GM12801 (cell line): ENCODE data around the gene CFAP97D2.

Experiments used
- TF ChIP-seq, protein P1 (sequence below): IDR thresholded peaks from one replicate; pipeline ENCODE4 v1.5.1; 2011; ENCODE audit warnings: control low read depth; ENCODE audit not compliant: insufficient read length; ENCODE audit errors: extremely low read depth

CFAP97D2 gene

GRCh38 chr13:114157869-114158495 is 21.1 kb upstream of the CFAP97D2 start:
- TF ChIP-seq, protein P1, sequence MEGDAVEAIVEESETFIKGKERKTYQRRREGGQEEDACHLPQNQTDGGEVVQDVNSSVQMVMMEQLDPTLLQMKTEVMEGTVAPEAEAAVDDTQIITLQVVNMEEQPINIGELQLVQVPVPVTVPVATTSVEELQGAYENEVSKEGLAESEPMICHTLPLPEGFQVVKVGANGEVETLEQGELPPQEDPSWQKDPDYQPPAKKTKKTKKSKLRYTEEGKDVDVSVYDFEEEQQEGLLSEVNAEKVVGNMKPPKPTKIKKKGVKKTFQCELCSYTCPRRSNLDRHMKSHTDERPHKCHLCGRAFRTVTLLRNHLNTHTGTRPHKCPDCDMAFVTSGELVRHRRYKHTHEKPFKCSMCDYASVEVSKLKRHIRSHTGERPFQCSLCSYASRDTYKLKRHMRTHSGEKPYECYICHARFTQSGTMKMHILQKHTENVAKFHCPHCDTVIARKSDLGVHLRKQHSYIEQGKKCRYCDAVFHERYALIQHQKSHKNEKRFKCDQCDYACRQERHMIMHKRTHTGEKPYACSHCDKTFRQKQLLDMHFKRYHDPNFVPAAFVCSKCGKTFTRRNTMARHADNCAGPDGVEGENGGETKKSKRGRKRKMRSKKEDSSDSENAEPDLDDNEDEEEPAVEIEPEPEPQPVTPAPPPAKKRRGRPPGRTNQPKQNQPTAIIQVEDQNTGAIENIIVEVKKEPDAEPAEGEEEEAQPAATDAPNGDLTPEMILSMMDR = no peak

- TF ChIP-seq, protein P1 = no peak
Measured at GRCh38 chr13:114161028-114161556, 18.0 kb upstream of the CFAP97D2 start.

DNA sequence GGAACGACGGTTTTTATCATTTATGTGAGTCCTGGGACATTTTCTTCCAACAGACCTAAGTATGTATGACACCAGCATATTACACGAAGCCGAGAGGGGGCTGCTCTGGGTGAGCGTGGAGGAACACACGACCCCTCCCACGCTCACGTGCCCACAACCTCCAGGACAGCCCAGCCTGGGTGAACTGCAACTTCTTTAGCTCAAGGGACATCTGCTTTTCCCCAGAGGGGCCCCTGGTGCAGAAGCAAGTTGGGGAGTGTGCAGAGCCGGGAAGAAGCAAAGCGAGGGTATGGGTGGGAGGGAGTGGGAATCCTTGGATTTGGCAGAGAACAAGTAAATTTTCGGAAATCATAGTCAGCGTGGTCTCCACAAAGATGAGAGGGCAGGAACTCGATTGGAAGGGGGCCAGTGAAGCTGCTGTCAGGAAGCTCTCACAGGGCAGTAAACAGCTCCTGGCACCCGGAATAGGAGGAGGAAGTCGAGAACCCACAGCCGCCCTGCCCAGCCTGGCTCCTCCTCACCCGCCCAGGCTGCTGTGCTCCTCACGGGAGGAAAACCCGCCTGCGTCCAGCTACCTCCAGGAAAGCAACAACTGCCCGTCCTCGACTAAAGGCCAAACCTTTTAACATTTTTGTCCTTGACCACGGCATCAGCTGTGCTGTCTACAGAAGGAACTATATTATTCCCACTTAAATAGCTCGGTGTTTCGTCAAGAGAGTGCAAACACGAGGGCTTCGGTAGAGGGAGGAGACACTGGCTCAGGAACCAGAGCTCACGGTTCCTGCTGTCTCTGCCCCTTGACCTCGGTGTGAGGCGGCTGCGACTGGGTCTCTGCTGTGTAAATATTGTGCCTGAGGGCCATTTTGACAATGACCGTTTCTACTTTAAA is 17.2 kb upstream of the CFAP97D2 start:
- TF ChIP-seq, protein P1 = no peak

GRCh38 chr13:114162533-114162922 is 16.5 kb upstream of the CFAP97D2 start:
- TF ChIP-seq, protein P1 = no peak

DNA sequence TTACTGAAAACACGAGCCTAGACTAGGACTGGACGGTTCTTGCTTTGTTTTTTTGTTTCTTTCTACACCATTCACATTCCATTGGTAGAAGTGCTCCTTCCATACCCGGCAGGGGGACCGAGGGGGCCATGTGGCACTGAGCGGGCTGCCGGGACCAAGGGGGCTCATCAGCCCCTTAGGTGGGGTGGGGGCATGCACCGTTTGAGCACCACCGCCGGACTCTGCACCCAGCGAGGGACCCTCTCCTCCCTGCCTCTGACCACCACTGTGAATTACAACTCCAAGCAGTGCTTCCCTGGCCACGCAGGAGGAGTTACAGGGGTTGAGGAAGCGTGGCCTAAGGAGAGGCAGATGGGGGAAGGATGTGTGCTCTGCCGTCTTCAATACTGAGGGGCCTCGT is 15.0 kb upstream of the CFAP97D2 start:
- TF ChIP-seq, protein P1 = no peak

DNA sequence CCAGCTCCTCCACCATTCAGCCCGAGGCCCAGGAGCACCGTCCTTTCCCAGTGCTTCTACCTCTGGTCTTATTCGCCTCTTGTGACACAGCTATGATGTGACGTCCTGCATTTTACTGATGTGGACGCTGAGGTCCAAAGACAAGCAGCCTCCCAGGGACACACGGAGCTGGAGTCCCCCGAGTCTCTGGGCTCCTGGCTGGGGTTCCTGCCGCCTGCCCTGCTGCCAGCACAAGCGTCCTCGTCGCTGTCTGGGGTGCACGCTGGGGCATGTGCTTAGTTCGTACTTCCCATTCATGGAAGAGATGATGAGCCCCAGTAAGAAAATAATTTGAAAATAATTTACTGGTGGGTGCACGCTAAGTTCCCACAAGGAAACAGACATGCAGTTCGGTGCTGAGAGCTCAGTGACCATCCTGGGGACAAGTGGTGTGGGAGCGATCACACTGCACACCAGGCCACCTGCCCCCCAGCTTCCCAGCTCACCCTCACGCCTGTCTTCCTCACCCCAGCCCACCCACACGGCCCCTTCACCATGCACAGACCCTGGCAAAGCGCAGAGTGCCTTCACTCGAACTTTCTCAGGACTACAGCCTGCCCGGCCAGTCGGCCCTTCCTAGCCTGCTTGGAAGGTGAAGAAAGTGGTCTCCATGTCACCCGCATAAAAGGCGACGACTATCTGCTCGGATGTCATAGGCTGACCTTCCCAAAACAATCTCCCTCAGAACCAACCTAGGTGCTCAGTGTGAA is 14.2 kb upstream of the CFAP97D2 start:
- TF ChIP-seq, protein P1 = no peak
